Measurements from ENCODE around the gene ACVRL1.
"Not testable (repeated sequence)": the region's sequence is repeated elsewhere in the genome, so short reads cannot be mapped to it uniquely, and the experiment has no call there.

Gene ACVRL1

GRCh38 chr12:51874486-51874885 lies 32.8 kb upstream of the ACVRL1 start:
- no peak for DNase-seq

- DNase-seq, result no peak
Measured at GRCh38 chr12:51879102-51879501, 28.2 kb upstream of the ACVRL1 start.

DNA sequence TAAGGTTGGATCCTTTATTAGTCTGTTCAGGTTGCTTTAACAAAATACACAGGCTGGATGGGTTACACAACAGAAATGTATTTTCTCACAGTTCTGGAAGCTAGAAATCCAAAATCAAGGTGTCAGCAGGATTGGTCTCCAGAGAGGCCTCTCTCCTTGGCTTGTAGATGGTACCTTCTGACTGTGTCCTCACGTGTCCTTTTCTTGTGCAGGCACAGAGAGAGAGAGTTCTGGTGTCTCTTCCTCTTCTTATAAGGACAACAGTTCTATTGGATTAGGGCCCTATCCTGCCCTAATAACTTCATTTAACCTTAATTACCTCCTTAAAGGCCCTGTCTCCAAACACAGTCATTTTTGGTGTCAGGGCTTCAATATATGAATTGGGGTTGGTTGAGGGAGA lies 24.0 kb upstream of the ACVRL1 start:
- no peak for DNase-seq

DNA sequence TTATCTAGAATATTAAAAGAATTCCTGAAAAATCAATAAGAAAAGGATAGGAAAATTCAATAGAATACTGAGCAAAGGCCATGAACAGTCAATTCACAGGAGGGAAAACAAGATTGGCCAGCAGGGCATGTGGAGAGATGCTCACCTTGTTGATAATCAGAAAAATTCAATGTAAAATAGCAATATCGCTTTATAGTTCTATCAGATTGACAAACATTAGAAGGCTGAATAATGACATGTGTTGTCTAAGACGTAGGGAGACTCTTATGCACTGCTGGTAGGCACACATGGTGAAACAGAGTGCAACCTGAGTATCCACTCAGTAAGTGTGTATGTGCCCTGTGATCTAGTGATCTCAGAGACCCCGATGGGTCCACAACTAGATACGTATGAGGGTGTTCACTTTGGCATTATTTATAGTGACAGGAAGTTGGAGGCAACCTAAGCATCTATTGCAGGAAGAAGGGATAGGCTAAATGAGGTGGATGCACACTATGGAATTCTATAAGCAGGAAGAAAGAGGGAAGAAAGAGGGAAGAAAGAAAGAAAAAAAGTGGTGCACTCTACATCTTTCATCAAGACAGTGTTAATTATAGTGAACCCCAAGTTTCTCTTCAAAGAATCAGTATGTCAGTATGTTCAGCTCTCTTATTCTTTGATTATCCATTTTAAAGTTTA lies 23.2 kb upstream of the ACVRL1 start:
- DNase-seq, result no peak

DNA sequence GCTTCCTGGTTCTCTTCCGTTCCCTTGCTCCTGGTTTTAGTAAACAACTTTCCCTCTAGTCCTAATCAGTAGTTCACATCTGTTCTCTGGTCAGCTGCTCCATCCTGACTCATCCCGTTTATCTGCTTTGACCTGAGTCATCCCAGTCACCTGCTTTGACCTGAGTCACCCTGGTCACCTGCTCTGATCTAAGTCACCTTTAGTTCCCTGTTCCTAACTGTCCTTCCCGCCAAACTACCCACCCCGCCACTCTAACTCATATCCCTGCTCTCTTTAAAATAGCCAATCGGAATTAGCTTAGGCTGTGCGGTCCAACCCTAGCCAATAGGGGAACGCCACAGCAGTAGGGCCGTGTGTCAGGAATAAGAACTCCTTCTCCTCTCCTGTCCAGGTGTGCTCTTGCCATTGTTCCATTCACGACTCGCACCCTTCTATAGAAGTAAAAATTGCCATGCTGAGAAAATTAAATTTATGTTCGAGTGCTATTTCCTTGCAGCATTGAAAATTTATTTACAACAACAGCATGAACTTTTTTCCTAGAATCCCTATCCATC lies 22.6 kb upstream of the ACVRL1 start:
- no peak for DNase-seq

GRCh38 chr12:51885294-51886020 lies 21.8 kb upstream of the ACVRL1 start:
- not testable (repeated sequence) for DNase-seq

DNA sequence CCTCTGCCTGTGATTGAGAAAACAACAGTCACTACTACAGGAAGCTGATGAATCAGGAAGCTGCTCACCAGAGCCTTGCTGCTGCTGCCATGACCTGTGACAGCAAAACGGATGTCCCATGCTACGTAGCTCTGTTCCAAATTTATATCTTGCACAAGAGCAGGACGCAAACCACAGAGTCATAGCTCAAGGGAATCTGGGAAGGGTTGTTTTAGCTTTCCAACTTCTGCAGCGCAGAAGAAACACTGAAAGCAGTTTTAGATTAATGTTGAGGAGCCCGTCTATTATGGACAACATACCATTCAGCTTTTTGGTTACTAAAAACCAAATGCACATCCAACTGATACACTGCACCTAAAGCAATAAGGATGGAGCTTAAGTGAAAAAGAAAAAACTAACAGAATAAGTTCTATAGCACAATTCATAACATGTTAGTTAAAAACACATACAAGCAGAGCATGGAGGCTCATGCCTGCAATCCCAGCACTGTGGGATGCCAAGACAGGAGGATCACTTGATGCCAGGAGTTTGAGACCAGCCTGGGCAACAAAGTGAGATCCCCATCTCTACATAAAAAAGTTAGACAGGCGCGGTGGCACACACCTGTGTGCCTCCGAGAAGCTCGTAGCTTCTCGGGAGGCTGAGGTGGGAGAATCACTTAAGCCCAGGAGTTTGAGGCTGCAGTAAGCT lies 21.1 kb upstream of the ACVRL1 start:
- DNase-seq, result peak; percentile 67

DNA sequence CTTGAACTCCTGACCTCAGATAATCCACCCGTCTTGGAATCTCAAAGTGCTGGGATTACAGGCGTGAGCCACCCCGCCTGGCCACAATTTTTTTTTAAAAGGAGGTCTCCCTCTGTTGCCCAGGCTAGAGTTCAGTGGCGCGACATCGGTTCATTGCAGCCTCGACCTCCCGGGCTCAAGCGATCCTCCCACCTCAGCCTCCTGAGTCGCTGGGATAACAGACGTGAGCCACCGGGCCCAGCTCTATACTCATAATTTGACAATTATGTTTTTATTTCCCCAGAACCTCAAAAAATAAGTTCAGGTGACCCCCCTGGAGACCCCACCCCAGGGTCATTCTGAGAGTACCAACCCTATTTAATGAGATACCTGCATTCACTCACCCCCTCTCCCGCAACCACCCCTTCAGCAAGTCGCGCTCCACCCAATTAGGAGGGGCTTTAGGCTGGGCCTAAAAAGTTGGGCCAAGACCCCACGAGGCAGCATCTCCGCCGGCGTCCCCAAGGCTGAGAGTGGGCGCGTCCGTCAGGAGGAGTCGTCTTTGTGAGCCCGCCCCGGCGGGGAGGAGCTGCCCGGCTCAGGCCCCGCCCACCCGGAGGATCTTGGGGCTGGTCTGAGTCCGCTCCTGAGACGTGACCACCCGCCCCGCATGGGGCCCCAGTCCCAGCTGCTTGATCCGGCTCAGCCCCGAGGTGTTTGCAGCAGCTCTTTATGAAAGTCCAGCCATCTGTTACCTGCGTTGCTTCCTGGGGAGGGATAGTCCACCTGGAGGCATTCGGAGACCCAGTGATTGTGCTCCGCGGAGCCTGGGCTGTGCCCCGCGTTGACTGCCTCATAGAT lies 19.6 kb upstream of the ACVRL1 start, which contains the start of gene ANKRD33:
TSS of gene ANKRD33 (plus strand) at position 628 of the 840 bp plus-strand sequence. CDS start at position 712, 84 bp downstream.
- DNase-seq, result no peak

GRCh38 chr12:51888316-51889215 lies 18.7 kb upstream of the ACVRL1 start:
- no peak for DNase-seq

GRCh38 chr12:51889216-51890132 lies 17.8 kb upstream of the ACVRL1 start:
- no peak for DNase-seq

DNA sequence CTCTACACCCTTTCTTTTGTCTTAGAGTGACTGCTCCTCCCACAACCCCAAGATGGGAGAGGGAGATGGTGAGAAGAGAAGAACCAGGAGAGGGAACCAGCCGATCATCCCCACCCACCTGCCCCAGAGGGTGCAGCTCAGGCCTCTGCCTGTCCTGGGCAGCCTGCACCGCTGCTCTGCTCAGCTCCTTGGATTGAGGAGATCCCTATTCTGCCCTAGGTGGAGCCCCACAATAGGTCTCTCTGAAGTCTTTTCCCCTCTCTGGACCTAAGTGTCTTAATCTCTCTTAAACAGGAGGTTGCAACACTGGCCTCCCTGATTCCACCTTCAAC lies 17.2 kb upstream of the ACVRL1 start:
- DNase-seq, result no peak

DNA sequence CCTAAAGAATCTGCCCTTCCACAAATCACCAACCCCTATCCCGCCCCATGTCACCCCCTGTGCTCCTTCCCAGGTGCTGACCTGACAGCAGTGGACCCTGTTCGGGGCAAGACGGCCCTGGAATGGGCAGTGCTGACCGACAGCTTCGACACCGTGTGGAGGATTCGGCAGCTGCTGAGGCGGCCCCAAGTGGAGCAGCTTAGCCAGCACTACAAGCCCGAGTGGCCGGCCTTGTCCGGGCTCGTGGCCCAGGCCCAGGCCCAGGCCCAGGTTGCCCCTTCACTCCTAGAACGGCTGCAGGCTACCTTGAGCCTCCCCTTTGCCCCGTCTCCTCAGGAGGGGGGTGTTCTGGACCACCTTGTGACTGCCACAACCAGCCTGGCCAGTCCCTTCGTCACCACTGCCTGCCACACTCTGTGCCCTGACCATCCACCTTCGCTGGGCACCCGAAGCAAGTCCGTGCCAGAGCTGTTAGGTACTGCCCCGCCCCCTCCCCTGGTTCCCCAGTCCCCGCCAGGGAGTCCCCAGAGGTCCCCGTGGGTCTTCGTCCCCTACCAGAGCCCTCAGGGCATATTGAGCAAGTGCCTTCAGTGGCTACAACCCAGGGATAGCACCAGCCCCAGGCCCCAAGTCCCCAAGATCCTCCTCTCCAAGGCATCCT lies 16.7 kb upstream of the ACVRL1 start:
- DNase-seq, result no peak

DNA sequence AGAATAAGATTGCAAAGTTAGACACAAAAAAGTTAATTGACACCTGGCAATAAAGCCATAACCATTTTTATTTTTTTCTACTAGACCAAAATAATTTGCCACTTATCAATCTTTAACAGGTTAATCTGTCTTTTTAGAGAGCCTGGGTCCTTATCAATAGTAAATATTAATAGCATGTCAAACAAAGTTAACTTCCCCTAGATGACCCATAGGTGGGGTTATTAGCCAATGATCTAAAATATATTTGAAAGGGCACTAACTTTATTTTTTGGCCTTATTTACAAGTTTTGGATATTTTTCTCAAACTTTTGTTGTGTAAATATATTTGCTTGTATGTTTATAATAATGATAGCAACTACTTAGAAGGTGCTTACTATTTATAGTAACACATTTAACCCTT lies 15.5 kb upstream of the ACVRL1 start:
- DNase-seq, result no peak

GRCh38 chr12:51893786-51894185 lies 13.5 kb upstream of the ACVRL1 start:
- DNase-seq, result no peak

- no peak for DNase-seq
Measured at GRCh38 chr12:51895378-51896135, 11.7 kb upstream of the ACVRL1 start.

DNA sequence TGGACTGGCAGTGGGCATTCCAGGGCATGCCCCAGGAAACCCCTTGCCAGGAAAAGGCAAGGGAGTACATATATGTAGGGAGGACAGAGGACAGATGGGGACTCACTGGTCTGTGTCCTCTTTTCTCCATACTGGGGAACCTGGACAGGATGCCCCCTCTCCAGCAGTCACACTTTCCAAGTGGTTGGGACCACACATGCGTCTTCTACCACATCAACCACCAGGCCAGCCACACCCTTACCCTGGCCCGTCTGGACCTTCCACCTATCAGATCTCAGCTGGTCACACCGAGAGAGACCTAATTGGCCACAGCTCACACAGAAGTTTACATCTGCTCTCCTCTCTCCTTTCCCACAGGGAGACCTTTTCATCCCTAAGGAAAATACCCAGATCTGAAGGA lies 11.1 kb upstream of the ACVRL1 start:
- no peak for DNase-seq

DNA sequence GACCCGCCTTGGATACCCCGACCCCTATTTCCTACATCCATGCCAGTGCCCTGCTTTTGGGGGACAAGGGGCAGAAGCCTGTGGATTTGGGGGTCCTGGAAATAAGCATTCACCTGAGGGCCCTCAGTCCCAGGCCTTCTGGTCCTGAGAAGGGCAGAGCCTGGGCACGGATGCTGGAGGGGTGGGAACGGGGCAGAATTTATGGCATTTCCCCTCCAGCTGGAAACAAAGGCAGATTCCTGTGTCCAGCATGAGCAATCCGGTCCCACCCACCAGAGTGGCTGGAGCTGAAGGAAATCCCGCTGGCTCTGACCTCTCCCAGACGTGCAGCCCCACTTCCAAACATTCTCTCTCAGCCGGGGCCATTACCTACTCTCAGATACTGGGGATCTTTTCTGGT lies 10.1 kb upstream of the ACVRL1 start:
- DNase-seq, result no peak

DNA sequence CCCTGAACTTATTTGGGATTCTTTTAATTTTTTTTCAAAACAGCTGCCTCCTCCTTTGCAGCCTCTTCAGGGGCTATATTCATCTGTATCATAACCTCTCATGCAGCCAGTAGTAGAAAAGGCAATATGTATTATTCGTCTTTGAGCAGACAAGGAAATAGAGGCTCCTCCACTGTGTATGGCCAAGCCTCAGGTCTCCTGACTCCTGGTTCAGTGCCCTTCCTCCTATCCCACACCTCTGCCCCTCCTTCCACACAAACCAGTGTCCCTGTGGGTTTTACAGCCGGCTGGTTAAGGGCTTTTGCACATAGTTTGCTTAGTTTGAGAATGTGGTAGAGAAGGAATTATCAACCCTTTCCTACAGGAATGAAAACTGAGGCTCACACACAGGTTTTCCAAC lies 8.8 kb upstream of the ACVRL1 start:
- DNase-seq, result no peak

- DNase-seq, result no peak
Measured at GRCh38 chr12:51898937-51899336, 8.4 kb upstream of the ACVRL1 start.
